Ecto neural progenitor cell (in vitro differentiated cells): ENCODE results near the gene MYO1C.

Experiments
- DNase-seq: peaks from one replicate; pipeline ENCODE4 v3.0.0-alpha.2; 2018; ENCODE audit warnings: low spot score

Gene MYO1C

GRCh38 chr17:1484676-1485422 lies 7.6 kb downstream of the MYO1C start:
- DNase-seq = peak; percentile 89

GRCh38 chr17:1484060-1484535 lies 8.4 kb downstream of the MYO1C start:
- no peak for DNase-seq

- DNase-seq = no peak
Measured at GRCh38 chr17:1482680-1483079, 9.8 kb downstream of the MYO1C start.

GRCh38 chr17:1481736-1482135 lies 10.8 kb downstream of the MYO1C start:
- no peak for DNase-seq

GRCh38 chr17:1480747-1481465 lies 11.6 kb downstream of the MYO1C start:
- no peak for DNase-seq

- DNase-seq = no peak
Measured at GRCh38 chr17:1478418-1478817, 14.1 kb downstream of the MYO1C start.

- DNase-seq = no peak
Measured at GRCh38 chr17:1475321-1475854, 17.1 kb downstream of the MYO1C start.

GRCh38 chr17:1474402-1475189 lies 17.9 kb downstream of the MYO1C start:
- DNase-seq = no peak

- DNase-seq = no peak
Measured at GRCh38 chr17:1473841-1474240, 18.6 kb downstream of the MYO1C start.

GRCh38 chr17:1473170-1473569 lies 19.3 kb downstream of the MYO1C start:
- DNase-seq = no peak

- no peak for DNase-seq
Measured at GRCh38 chr17:1471911-1472821, 20.3 kb downstream of the MYO1C start.

GRCh38 chr17:1471490-1471889 lies 21.0 kb downstream of the MYO1C start:
- no peak for DNase-seq

GRCh38 chr17:1470755-1471462 lies 21.6 kb downstream of the MYO1C start:
- no peak for DNase-seq

- DNase-seq = no peak
Measured at GRCh38 chr17:1470071-1470754, 22.3 kb downstream of the MYO1C start.

- peak; percentile 74 for DNase-seq
Measured at GRCh38 chr17:1469231-1469852, 23.1 kb downstream of the MYO1C start.

GRCh38 chr17:1467898-1468492 lies 24.5 kb downstream of the MYO1C start:
- DNase-seq = no peak

- no peak for DNase-seq
Measured at GRCh38 chr17:1467258-1467657, 25.2 kb downstream of the MYO1C start.

GRCh38 chr17:1464186-1464585 lies 28.3 kb downstream of the MYO1C start:
- DNase-seq = no peak
